Nephron progenitor cell (in vitro differentiated cells): Measurements from ENCODE around the gene UIMC1.
A peak's percentile ranks its signal among the peaks of the same experiment; 100 is the strongest.

ENCODE experiments used
- DNase-seq: peaks from one replicate; pipeline ENCODE4 v3.0.0; 2021
- H3K27ac Mint-ChIP-seq: 2 replicates; pipeline ENCODE4 v1.8.0; 2021; ENCODE audit warnings: mild to moderate bottlenecking, moderate library complexity, mixed read lengths
- H3K27me3 Mint-ChIP-seq: 2 replicates; pipeline ENCODE4 v1.8.0; 2021; ENCODE audit warnings: mild to moderate bottlenecking, low read depth, mixed read lengths; ENCODE audit not compliant: poor library complexity
- H3K36me3 Mint-ChIP-seq: 2 replicates; pipeline ENCODE4 v1.8.0; 2021; ENCODE audit warnings: low read depth, mixed read lengths
- H3K4me1 Mint-ChIP-seq: 2 replicates; pipeline ENCODE4 v1.8.0; 2021; ENCODE audit warnings: mixed read lengths
- H3K4me3 Mint-ChIP-seq: 2 replicates; pipeline ENCODE4 v1.8.0; 2021; ENCODE audit warnings: mild to moderate bottlenecking, moderate library complexity, mixed read lengths
- H3K9me3 Mint-ChIP-seq: 2 replicates; pipeline ENCODE4 v1.8.0; 2021; ENCODE audit warnings: mild to moderate bottlenecking, moderate library complexity, mixed read lengths
- CTCF ChIP-seq: fragments of 200-600 bp; sonication (generic); IDR thresholded peaks from 2 replicates; pipeline ENCODE4 v1.5.0; 2021; ENCODE audit warnings: antibody characterized with exemption

The UIMC1 gene

GRCh38 chr5:176980818-176981217 is 25.8 kb downstream of the UIMC1 start:
- Mint-ChIP-seq H3K36me3 (peaks cover 77% of the 10 kb centered on the region), H3K9me3 (peaks cover 32% of the 10 kb centered on the region)
- TF ChIP-seq CTCF: no peak

GRCh38 chr5:176979669-176980068 is 26.9 kb downstream of the UIMC1 start:
- Mint-ChIP-seq H3K27me3 (peaks cover 2% of the 10 kb centered on the region), H3K4me1 (peaks cover 4% of the 10 kb centered on the region), H3K4me3 (no peak overlapping the region), H3K36me3 (peaks cover 75% of the 10 kb centered on the region), H3K9me3 (peaks cover 20% of the 10 kb centered on the region), H3K27ac (no peak overlapping the region)
- DNase-seq: no peak
- no peak for TF ChIP-seq CTCF

More at GRCh38 chr5:176980818-176981217, 25.8 kb downstream of the UIMC1 start:
- H3K27me3 Mint-ChIP-seq: peaks cover 2% of the 10 kb centered on the region
- H3K4me3 Mint-ChIP-seq: no peak overlapping the region
- H3K4me1 Mint-ChIP-seq: peaks cover 4% of the 10 kb centered on the region
- H3K27ac Mint-ChIP-seq: no peak overlapping the region
- DNase-seq: no peak

- DNase-seq: no peak
- H3K4me1 Mint-ChIP-seq: no peaks in the 10 kb centered on the region
- H3K27ac Mint-ChIP-seq: no peak overlapping the region
- H3K36me3 Mint-ChIP-seq: peaks cover 62% of the 10 kb centered on the region
- peaks cover 12% of the 10 kb centered on the region for H3K9me3 Mint-ChIP-seq
- no peak overlapping the region for H3K4me3 Mint-ChIP-seq
- no peak for TF ChIP-seq CTCF
- H3K27me3 Mint-ChIP-seq: no peaks in the 10 kb centered on the region
Observed at GRCh38 chr5:176965633-176966032, 40.9 kb downstream of the UIMC1 start.

GRCh38 chr5:176959051-176959450 is 47.5 kb downstream of the UIMC1 start:
- Mint-ChIP-seq H3K27ac (no peak overlapping the region), H3K36me3 (peaks cover 29% of the 10 kb centered on the region), H3K27me3 (no peaks in the 10 kb centered on the region), H3K4me1 (peaks cover 4% of the 10 kb centered on the region), H3K9me3 (peaks cover 17% of the 10 kb centered on the region), H3K4me3 (no peak overlapping the region)
- DNase-seq: no peak
- TF ChIP-seq CTCF: peak; percentile 49

- Mint-ChIP-seq H3K4me1 (peaks cover 16% of the 10 kb centered on the region), H3K4me3 (no peak overlapping the region), H3K27me3 (no peaks in the 10 kb centered on the region), H3K9me3 (peaks cover 7% of the 10 kb centered on the region), H3K27ac (no peak overlapping the region), H3K36me3 (peaks cover 30% of the 10 kb centered on the region)
- DNase-seq: no peak
- TF ChIP-seq CTCF: no peak
Observed at GRCh38 chr5:176956756-176957155, 49.8 kb downstream of the UIMC1 start.

- no peaks in the 10 kb centered on the region for H3K27me3 Mint-ChIP-seq
- peaks cover 7% of the 10 kb centered on the region for H3K9me3 Mint-ChIP-seq
- H3K4me1 Mint-ChIP-seq: peaks cover 16% of the 10 kb centered on the region
- no peak for TF ChIP-seq CTCF
- peaks cover 39% of the 10 kb centered on the region for H3K36me3 Mint-ChIP-seq
- no peak for DNase-seq
- no peak overlapping the region for H3K27ac Mint-ChIP-seq
- H3K4me3 Mint-ChIP-seq: no peak overlapping the region
Observed at GRCh38 chr5:176955895-176956294, 50.7 kb downstream of the UIMC1 start.
